ENCODE data around the gene TBPL1.

The TBPL1 gene

GRCh38 chr6:134034961-134035822, 82.2 kb downstream of the TBPL1 start:
- no peak for DNase-seq (ENCODE audit: low spot score)
- TF ChIP-seq CTCF (IDR thresholded peaks at IDR 0.05; ENCODE audit: extremely low read depth, missing control alignments): no peak

- DNase-seq (ENCODE audit: low spot score): no peak
- no peak for TF ChIP-seq CTCF (IDR thresholded peaks at IDR 0.05; ENCODE audit: extremely low read depth, missing control alignments)
Measured at GRCh38 chr6:134035823-134036296, 82.8 kb downstream of the TBPL1 start.

- TF ChIP-seq CTCF (IDR thresholded peaks at IDR 0.05; ENCODE audit: extremely low read depth, missing control alignments): no peak
- DNase-seq (ENCODE audit: low spot score): no peak
Measured at GRCh38 chr6:134039116-134039515, 86.1 kb downstream of the TBPL1 start.
